ENCODE results near the gene MED22.

DNA sequence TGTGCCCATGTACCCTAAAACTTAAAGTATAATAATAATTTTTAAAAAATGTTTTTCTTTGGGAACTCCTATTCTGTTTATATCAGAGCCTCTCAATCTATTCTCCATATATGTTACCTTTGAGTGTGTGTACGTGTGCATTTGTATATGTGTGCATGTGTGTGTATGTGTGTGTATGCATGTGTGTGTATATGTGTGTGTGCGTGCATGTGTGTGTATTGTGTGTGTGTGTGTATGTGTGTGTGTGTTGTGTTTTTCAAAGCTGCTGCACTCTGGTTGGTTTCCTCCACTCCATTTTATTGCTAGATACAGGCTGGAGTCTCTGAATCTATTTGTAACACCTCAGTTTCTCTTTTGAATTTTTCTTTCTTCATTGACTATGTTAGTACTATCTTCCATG lies 31.9 kb downstream of the MED22 start:
- TF ChIP-seq CTCF (IDR thresholded peaks at IDR 0.05) (no peak), EP300 (IDR thresholded peaks at IDR 0.05; ENCODE audit: low read depth) (no peak), POLR2A (IDR thresholded peaks at IDR 0.05) (no peak)

All from transverse colon (tissue), 3 donors.